WTC11 (cell line): ENCODE results near the gene CEBPE. TPM values are rescaled to one million over a fixed set of nuclear protein-coding genes. Genes with fewer than 3 reads are reported as not detected.
A peak's percentile ranks its signal among the peaks of the same experiment; 100 is the strongest.

Source experiments
- ATAC-seq: fragments of 200-7000 bp; cut with Tn5 transposase; 2 replicates; pipeline ENCODE4 v1.10.0; 2021; ENCODE audit warnings: mild to moderate bottlenecking, moderate library complexity
- CTCF ChIA-PET: fragments of 300-600 bp; sonication (Branson Sonifier 250); formaldehyde crosslinking; loops from one replicate; lab custom pipeline; 2021; ENCODE audit warnings: antibody characterized with exemption; lab: Charles Lee
- POLR2A ChIA-PET: fragments of 350-600 bp; sonication (Branson Sonifier 250); formaldehyde crosslinking; loops from one replicate; lab custom pipeline; 2021; ENCODE audit warnings: antibody characterized with exemption; lab: Charles Lee
- DNase-seq: peaks from one replicate; pipeline ENCODE4 v3.0.0; 2021; ENCODE audit warnings: low spot score
- H3K27ac Mint-ChIP-seq: 2 replicates; pipeline ENCODE4 v1.8.0; 2021; ENCODE audit warnings: mixed read lengths
- H3K27me3 Mint-ChIP-seq: 2 replicates; pipeline ENCODE4 v1.8.0; 2021; ENCODE audit warnings: low read depth, mild to moderate bottlenecking, moderate library complexity, mixed read lengths
- H3K36me3 Mint-ChIP-seq: 2 replicates; pipeline ENCODE4 v1.8.0; 2021; ENCODE audit warnings: mixed read lengths
- H3K4me1 Mint-ChIP-seq: 2 replicates; pipeline ENCODE4 v1.8.0; 2022; ENCODE audit warnings: mixed read lengths
- H3K4me3 Mint-ChIP-seq: 2 replicates; pipeline ENCODE4 v1.8.0; 2021; ENCODE audit warnings: mild to moderate bottlenecking, moderate library complexity, mixed read lengths
- H3K9me3 Mint-ChIP-seq: 2 replicates; pipeline ENCODE4 v1.8.0; 2021; ENCODE audit warnings: mixed read lengths
- AR ChIP-seq: fragments of 250-450 bp; sonication (Bioruptor Pico); IDR thresholded peaks from 2 replicates; pipeline ENCODE4 v1.9.0; 2021; ENCODE audit warnings: mild to moderate bottlenecking
- ETV6 ChIP-seq: sonication (generic); formaldehyde crosslinking; IDR thresholded peaks from 2 replicates; pipeline ENCODE4 v1.8.1; 2022; ENCODE audit warnings: mild to moderate bottlenecking, missing genetic modification reagents
- FOXP1 ChIP-seq: sonication (generic); formaldehyde crosslinking; IDR thresholded peaks from 2 replicates; pipeline ENCODE4 v1.8.0; 2022; ENCODE audit warnings: missing genetic modification reagents, mild to moderate bottlenecking, moderate library complexity, borderline replicate concordance
- FOXP4 ChIP-seq: sonication (generic); formaldehyde crosslinking; IDR thresholded peaks from 2 replicates; pipeline ENCODE4 v1.8.0; 2022; ENCODE audit warnings: mild to moderate bottlenecking, missing genetic modification reagents
- GABPB1 ChIP-seq: sonication (generic); formaldehyde crosslinking; IDR thresholded peaks from 2 replicates; pipeline ENCODE4 v1.8.1; 2023; ENCODE audit warnings: mild to moderate bottlenecking, missing genetic modification reagents
- GTF2I ChIP-seq: fragments of 250-450 bp; sonication (Bioruptor Pico); conservative IDR thresholded peaks from 2 replicates; pipeline ENCODE4 v1.4.0; 2021; ENCODE audit warnings: mild to moderate bottlenecking
- IRF1 ChIP-seq: sonication (generic); formaldehyde crosslinking; IDR thresholded peaks from 2 replicates; pipeline ENCODE4 v1.8.0; 2023; ENCODE audit warnings: missing genetic modification reagents
- MAX ChIP-seq: sonication (generic); formaldehyde crosslinking; IDR thresholded peaks from 2 replicates; pipeline ENCODE4 v1.8.0; 2022; ENCODE audit warnings: mild to moderate bottlenecking, missing genetic modification reagents
- MLX ChIP-seq: sonication (generic); formaldehyde crosslinking; IDR thresholded peaks from 2 replicates; pipeline ENCODE4 v1.8.1; 2023; ENCODE audit warnings: mild to moderate bottlenecking, missing genetic modification reagents, moderate library complexity
- MYBL2 ChIP-seq: sonication (generic); formaldehyde crosslinking; IDR thresholded peaks from 2 replicates; pipeline ENCODE4 v1.8.1; 2023; ENCODE audit warnings: mild to moderate bottlenecking, moderate library complexity, missing genetic modification reagents
- NFATC4 ChIP-seq: fragments of 250-450 bp; sonication (Bioruptor Pico); IDR thresholded peaks from 2 replicates; pipeline ENCODE4 v1.9.0; 2021; ENCODE audit warnings: mild to moderate bottlenecking
- PRDM15 ChIP-seq: sonication (generic); formaldehyde crosslinking; IDR thresholded peaks from 2 replicates; pipeline ENCODE4 v1.8.0; 2022; ENCODE audit warnings: missing genetic modification reagents
- SOX15 ChIP-seq: fragments of 250-450 bp; sonication (Bioruptor Pico); IDR thresholded peaks from 2 replicates; pipeline ENCODE4 v1.9.0; 2021; ENCODE audit warnings: mild to moderate bottlenecking
- SP1 ChIP-seq: sonication (generic); formaldehyde crosslinking; conservative IDR thresholded peaks from 2 replicates; pipeline ENCODE4 v1.8.1; 2022; ENCODE audit warnings: missing genetic modification reagents
- TP53 ChIP-seq: sonication (generic); formaldehyde crosslinking; IDR thresholded peaks from 2 replicates; pipeline ENCODE4 v1.8.1; 2023; ENCODE audit warnings: mild to moderate bottlenecking, missing genetic modification reagents
- ZBTB43 ChIP-seq: sonication (generic); formaldehyde crosslinking; IDR thresholded peaks from 2 replicates; pipeline ENCODE4 v1.8.1; 2023; ENCODE audit warnings: mild to moderate bottlenecking, missing genetic modification reagents
- ZNF416 ChIP-seq: fragments of 250-450 bp; sonication (Bioruptor Pico); IDR thresholded peaks from 2 replicates; pipeline ENCODE4 v1.9.0; 2021; ENCODE audit warnings: mild to moderate bottlenecking, inconsistent platforms
- ZNF423 ChIP-seq: fragments of 250-450 bp; sonication (Bioruptor Pico); IDR thresholded peaks from 2 replicates; pipeline ENCODE4 v2.1.2; 2022; ENCODE audit warnings: mild to moderate bottlenecking, moderate library complexity
- ZNF532 ChIP-seq: fragments of 250-450 bp; sonication (Bioruptor Pico); IDR thresholded peaks from 2 replicates; pipeline ENCODE4 v1.9.0; 2021; ENCODE audit warnings: mild to moderate bottlenecking, borderline replicate concordance
- total RNA-seq: library from RNA; stranded (reverse); gene quantifications from 3 replicates; pipeline ENCODE4 v1.2.3, GENCODE V29; 2021

Gene CEBPE
- total RNA-seq, 1 experiment from 2014 or later = not detected

GRCh38 chr14:23071244-23071920, 47.7 kb downstream of the CEBPE start:
- H3K4me1 Mint-ChIP-seq = peaks cover 38% of the 10 kb centered on the region
- H3K36me3 Mint-ChIP-seq = peaks cover 70% of the 10 kb centered on the region
- ChIA-PET CTCF (interaction anchor here (0.6 to 4.6 kb wide), 20 partner anchors 9 to 295 kb away, joined by 3 to 49 read pairs (median 4); partner anchors contain the start of genes ACIN1, C14orf119, CDH24 and PRMT5), POLR2A (interaction anchor here (0.5 to 2.3 kb wide), 12 partner anchors 11 to 250 kb away, joined by 3 to 24 read pairs (median 4); partner anchors contain the start of genes ACIN1, C14orf119, HAUS4 and PABPN1)
- H3K27ac Mint-ChIP-seq = peak overlapping the region; percentile 96
- H3K27me3 Mint-ChIP-seq = no peaks in the 10 kb centered on the region
- DNase-seq = peak; percentile 82
- H3K9me3 Mint-ChIP-seq = no peaks in the 10 kb centered on the region
- ATAC-seq = peak; percentile 87
- peak overlapping the region; percentile 95 for H3K4me3 Mint-ChIP-seq
- TF ChIP-seq ZNF532 (CRISPR knock-in tag) (0 out of 2 replicates have a peak, but pooled peaks have one; percentile 11), FOXP4 (no peak), ZBTB43 (CRISPR knock-in tag) (peak; percentile 46; the same call in 1 of the 2 replicates), MAX (CRISPR knock-in tag) (peak; percentile 56; the same call in 1 of the 2 replicates), TP53 (CRISPR knock-in tag) (no peak), SOX15 (no peak), MYBL2 (CRISPR knock-in tag) (no peak), GTF2I (CRISPR knock-in tag) (peak; percentile 91), MLX (CRISPR knock-in tag) (no peak), IRF1 (CRISPR knock-in tag) (no peak), ZNF423 (CRISPR knock-in tag) (peak; percentile 90), GABPB1 (CRISPR knock-in tag) (peak; percentile 30; the same call in 1 of the 2 replicates), ETV6 (CRISPR knock-in tag) (peak; percentile 60; the same call in 1 of the 2 replicates), AR (CRISPR knock-in tag) (0 out of 2 replicates have a peak, but pooled peaks have one; percentile 48), PRDM15 (CRISPR knock-in tag) (no peak), SP1 (0 out of 2 replicates have a peak, but pooled peaks have one; percentile 25), FOXP1 (CRISPR knock-in tag) (no peak), NFATC4 (CRISPR knock-in tag) (0 out of 2 replicates have a peak, but pooled peaks have one; percentile 26), ZNF416 (0 out of 2 replicates have a peak, but pooled peaks have one; percentile 57)
